HFFc6 (cell line): ENCODE results near the gene NAGPA. TPM values are rescaled to one million over a fixed set of nuclear protein-coding genes. Genes with fewer than 3 reads are reported as not detected.

Source experiments
- DNase-seq: peaks from one replicate; pipeline ENCODE4 v3.0.0-alpha.2; 2018
- H3K27ac Mint-ChIP-seq: 2 replicates; pipeline ENCODE4 v1.8.0; 2020; ENCODE audit warnings: mild to moderate bottlenecking, mixed read lengths
- H3K27me3 Mint-ChIP-seq: 2 replicates; pipeline ENCODE4 v1.8.0; 2021; ENCODE audit warnings: mild to moderate bottlenecking, moderate library complexity, mixed read lengths; ENCODE audit not compliant: insufficient read depth
- H3K36me3 Mint-ChIP-seq: 2 replicates; pipeline ENCODE4 v1.8.0; 2021; ENCODE audit warnings: low read depth, mixed read lengths
- H3K4me1 Mint-ChIP-seq: 2 replicates; pipeline ENCODE4 v1.8.0; 2020; ENCODE audit warnings: low read depth, mixed read lengths
- H3K4me3 Mint-ChIP-seq: 2 replicates; pipeline ENCODE4 v1.8.0; 2020; ENCODE audit warnings: mild to moderate bottlenecking, moderate library complexity, mixed read lengths
- H3K9me3 Mint-ChIP-seq: 2 replicates; pipeline ENCODE4 v1.8.0; 2020; ENCODE audit warnings: mild to moderate bottlenecking, mixed read lengths
- CTCF ChIP-seq: fragments of 200-600 bp; sonication (generic); IDR thresholded peaks from 2 replicates; pipeline ENCODE4 v1.5.0; 2021; ENCODE audit warnings: antibody characterized with exemption, mild to moderate bottlenecking
- total RNA-seq, 6 experiments: library from RNA; stranded (reverse); fragmentation: NEBNext Ultra II Directional; extraction: Animal tissue kit (Norgen Biotek cat#: 25700); gene quantifications; 2 replicates in 1 of 6; 3 replicates in 5 of 6; pipeline ENCODE4 v1.2.3, GENCODE V29; 2021

Gene NAGPA
- total RNA-seq, 6 experiments from 2014 or later: 14.4 to 18.7 (median 16.4) TPM

- Mint-ChIP-seq H3K27me3 (peaks cover 26% of the 10 kb centered on the region), H3K27ac (no peak overlapping the region), H3K4me1 (no peaks in the 10 kb centered on the region), H3K9me3 (no peaks in the 10 kb centered on the region), H3K4me3 (no peak overlapping the region), H3K36me3 (no peaks in the 10 kb centered on the region)
- TF ChIP-seq CTCF: no peak
- no peak for DNase-seq
These were observed 11.2 kb downstream of the NAGPA start for GRCh38 chr16:5022521-5022920.

GRCh38 chr16:5020551-5020950 is 13.2 kb downstream of the NAGPA start:
- Mint-ChIP-seq H3K9me3 (no peaks in the 10 kb centered on the region), H3K4me3 (no peak overlapping the region), H3K36me3 (no peaks in the 10 kb centered on the region), H3K27me3 (peaks cover 30% of the 10 kb centered on the region), H3K27ac (no peak overlapping the region), H3K4me1 (no peaks in the 10 kb centered on the region)
- no peak for DNase-seq
- TF ChIP-seq CTCF: no peak

DNA sequence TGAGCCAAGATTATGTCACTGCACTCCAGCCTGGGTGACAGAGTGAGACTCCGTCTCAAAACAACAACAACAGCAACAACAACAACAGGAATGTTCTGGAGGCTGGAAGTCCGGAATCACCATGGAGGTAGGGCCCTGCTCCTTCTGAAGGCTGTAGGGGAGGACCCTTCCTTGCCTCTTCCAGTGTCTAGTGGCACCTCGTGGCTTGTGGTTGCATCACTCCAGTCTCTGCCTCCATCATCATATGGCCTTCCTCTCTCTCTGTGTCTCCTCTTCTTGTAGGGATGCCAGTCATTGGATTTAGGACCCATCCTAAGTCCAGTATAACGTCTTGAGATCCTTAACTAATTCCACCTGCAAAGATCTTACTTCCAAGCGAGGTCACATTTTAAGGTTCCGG is 14.0 kb downstream of the NAGPA start:
- Mint-ChIP-seq H3K4me3 (no peak overlapping the region), H3K27me3 (peaks cover 35% of the 10 kb centered on the region), H3K36me3 (no peaks in the 10 kb centered on the region), H3K9me3 (no peaks in the 10 kb centered on the region), H3K27ac (no peak overlapping the region), H3K4me1 (no peaks in the 10 kb centered on the region)
- no peak for DNase-seq
- no peak for TF ChIP-seq CTCF

DNA sequence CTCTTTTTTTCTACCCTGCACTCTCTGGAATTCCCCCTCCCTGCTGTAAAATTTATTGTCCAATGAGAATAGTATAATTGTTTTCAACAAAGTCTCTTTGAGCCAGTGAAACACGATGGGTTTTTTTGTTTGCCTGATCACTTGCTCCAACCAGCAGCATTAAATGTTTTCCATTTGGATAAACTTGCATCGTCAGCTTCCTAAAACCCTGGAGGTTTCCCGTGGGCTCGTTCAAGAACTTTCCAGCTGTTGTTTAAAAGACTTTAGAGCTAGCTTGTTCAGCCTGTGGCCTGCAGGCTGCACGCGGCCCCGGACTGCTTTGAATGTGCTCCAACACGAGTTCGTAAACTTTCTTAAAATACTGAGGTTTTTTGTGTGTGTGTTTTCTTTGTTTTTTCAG is 14.9 kb downstream of the NAGPA start:
- DNase-seq: no peak
- no peaks in the 10 kb centered on the region for H3K9me3 Mint-ChIP-seq
- H3K4me1 Mint-ChIP-seq: no peaks in the 10 kb centered on the region
- no peak for TF ChIP-seq CTCF
- no peak overlapping the region for H3K4me3 Mint-ChIP-seq
- no peaks in the 10 kb centered on the region for H3K36me3 Mint-ChIP-seq
- peaks cover 38% of the 10 kb centered on the region for H3K27me3 Mint-ChIP-seq
- H3K27ac Mint-ChIP-seq: no peak overlapping the region

DNA sequence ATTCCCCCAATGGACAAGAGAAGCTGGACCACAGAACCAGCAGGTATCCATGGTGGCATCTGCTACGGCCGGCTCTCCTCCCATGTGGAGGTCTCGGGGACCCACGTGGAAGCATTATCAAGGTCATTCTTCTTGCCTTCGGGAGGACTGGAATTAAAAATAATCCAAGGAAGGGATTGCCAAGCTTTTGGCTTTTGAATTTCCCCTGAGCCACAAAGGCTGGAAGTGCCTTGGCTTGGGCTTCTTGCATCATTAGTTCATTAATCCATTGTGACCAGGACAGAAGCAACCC is 16.1 kb downstream of the NAGPA start:
- no peaks in the 10 kb centered on the region for H3K4me1 Mint-ChIP-seq
- TF ChIP-seq CTCF: no peak

DNA sequence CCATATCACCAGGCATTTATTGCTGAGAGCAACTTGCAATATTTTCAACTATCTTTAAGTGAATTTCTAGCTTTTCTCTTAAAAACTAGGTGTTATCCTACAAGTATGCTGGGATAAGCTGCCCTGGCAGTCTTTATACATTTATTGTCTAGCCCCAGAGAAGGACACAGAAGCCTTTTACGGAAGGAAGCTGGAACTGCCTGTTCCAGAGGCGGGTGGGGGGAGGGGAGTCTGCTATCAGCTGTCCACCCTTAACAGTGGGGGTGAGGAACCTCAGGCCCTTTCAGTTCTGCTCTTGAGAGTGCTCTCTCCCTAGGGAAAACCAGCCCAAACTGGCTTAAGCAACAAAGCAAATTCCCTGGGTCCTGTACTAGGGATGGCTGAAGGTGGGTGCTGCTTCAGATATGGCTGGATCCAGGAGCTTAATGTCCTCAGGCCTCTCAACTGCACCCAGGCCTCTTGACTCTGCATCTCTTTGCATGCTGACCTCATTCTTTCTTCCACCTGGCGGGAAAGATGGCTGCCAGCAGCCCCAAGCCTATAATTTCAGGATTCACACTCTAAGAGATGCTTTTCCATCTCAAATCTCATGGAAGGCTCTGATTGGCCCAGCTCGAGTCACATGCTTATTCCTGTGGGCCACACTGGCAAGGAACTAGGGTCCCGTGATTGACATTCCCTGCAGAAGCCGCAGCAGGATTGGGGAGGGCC is 16.6 kb downstream of the NAGPA start:
- peaks cover 42% of the 10 kb centered on the region for H3K27me3 Mint-ChIP-seq
- no peaks in the 10 kb centered on the region for H3K36me3 Mint-ChIP-seq
- no peaks in the 10 kb centered on the region for H3K9me3 Mint-ChIP-seq
- DNase-seq: no peak
- H3K4me3 Mint-ChIP-seq: no peak overlapping the region
- no peaks in the 10 kb centered on the region for H3K4me1 Mint-ChIP-seq
- no peak overlapping the region for H3K27ac Mint-ChIP-seq
- no peak for TF ChIP-seq CTCF

More for the DNA sequence above, 16.1 kb downstream of the NAGPA start:
- Mint-ChIP-seq H3K4me3 (no peak overlapping the region), H3K27ac (no peak overlapping the region), H3K9me3 (no peaks in the 10 kb centered on the region), H3K36me3 (no peaks in the 10 kb centered on the region), H3K27me3 (peaks cover 40% of the 10 kb centered on the region)
- no peak for DNase-seq
